Transverse colon (tissue), 4 donors: ENCODE results near the gene MOG.

Experiments used
- CTCF ChIP-seq, 5 experiments: fragments of 200-600 bp in 3 of 5; fragments of 450-650 bp in 2 of 5; sonication (generic) in 3 of 5; IDR thresholded peaks; 1 replicate in 2 of 5; 2 replicates in 3 of 5; pipeline ENCODE4 v1.5.1; 2016 to 2017; ENCODE audit warnings: antibody characterized with exemption in 5 of 5, inconsistent platforms in 3 of 5, mild to moderate bottlenecking in 2 of 5, moderate library complexity in 1 of 5
- EP300 ChIP-seq: sonication (generic); formaldehyde crosslinking; IDR thresholded peaks from one replicate; pipeline ENCODE4 v1.6.1; 2017; ENCODE audit warnings: antibody characterized with exemption, low read depth
- POLR2A ChIP-seq: fragments of 450-650 bp; IDR thresholded peaks from one replicate; pipeline ENCODE4 v1.6.1; 2016; ENCODE audit warnings: antibody characterized with exemption, mild to moderate bottlenecking, moderate library complexity
- POLR2AphosphoS5 ChIP-seq, 3 donors: sonication (generic); formaldehyde crosslinking; IDR thresholded peaks; one replicate each; pipeline ENCODE4 v1.6.1; 2016; ENCODE audit warnings: antibody characterized with exemption in 3 of 3

- no peak for TF ChIP-seq CTCF (IDR thresholded peaks at IDR 0.05)
- TF ChIP-seq POLR2A: no peak
- no peak for TF ChIP-seq EP300
- TF ChIP-seq POLR2AphosphoS5 (IDR thresholded peaks at IDR 0.05): no peak
Measured at GRCh38 chr6:29674008-29674407, 17.1 kb downstream of the MOG start.
